Measurements from ENCODE around the gene ADAT3. TPM values are rescaled to one million over a fixed set of nuclear protein-coding genes. Genes with fewer than 3 reads are reported as not detected.
A peak's percentile ranks its signal among the peaks of the same experiment; 100 is the strongest.

Gene ADAT3
- total and polyA plus RNA-seq, 9 donors: 1.0 to 3.3 (median 2.2) TPM

GRCh38 chr19:1860821-1861598 is 44.2 kb upstream of the ADAT3 start:
- 28% methylated on average over 23 of the region's 28 CpGs for WGBS (ENCODE audit: insufficient coverage)

GRCh38 chr19:1861599-1862031 is 43.6 kb upstream of the ADAT3 start:
- no peaks in the 10 kb centered on the region for H3K27me3 ChIP-seq (ENCODE audit: control insufficient read depth, insufficient read depth, low read length)
- DNase-seq: peak; percentile 52
- peak overlapping the region; percentile 57 for H3K4me3 ChIP-seq (ENCODE audit: low read length)
- peaks cover 59% of the 10 kb centered on the region for H3K4me1 ChIP-seq (ENCODE audit: control insufficient read depth, insufficient read depth, low read length)
- H3K27ac ChIP-seq (ENCODE audit: low read length): peak overlapping the region; percentile 82
- no peaks in the 10 kb centered on the region for H3K36me3 ChIP-seq (ENCODE audit: control insufficient read depth, insufficient read depth, low read length)
- 11% methylated on average over 18 of the region's 23 CpGs for WGBS (ENCODE audit: insufficient coverage)
- no peaks in the 10 kb centered on the region for H3K9me3 ChIP-seq (replicated peaks; ENCODE audit: control insufficient read depth, low read depth, low read length)

More at GRCh38 chr19:1860821-1861598, 44.2 kb upstream of the ADAT3 start:
- Histone ChIP-seq H3K4me3 (ENCODE audit: low read length) (peak overlapping the region; percentile 57), H3K36me3 (ENCODE audit: control insufficient read depth, insufficient read depth, low read length) (no peaks in the 10 kb centered on the region), H3K27ac (ENCODE audit: low read length) (peak overlapping the region; percentile 82), H3K27me3 (ENCODE audit: control insufficient read depth, insufficient read depth, low read length) (no peaks in the 10 kb centered on the region), H3K9me3 (replicated peaks; ENCODE audit: control insufficient read depth, low read depth, low read length) (no peaks in the 10 kb centered on the region), H3K4me1 (ENCODE audit: control insufficient read depth, insufficient read depth, low read length) (peaks cover 65% of the 10 kb centered on the region)
- DNase-seq: no peak

- DNase-seq: peak; percentile 44
- H3K9me3 ChIP-seq (replicated peaks; ENCODE audit: control insufficient read depth, low read depth, low read length): no peaks in the 10 kb centered on the region
- peaks cover 57% of the 10 kb centered on the region for H3K4me1 ChIP-seq (ENCODE audit: control insufficient read depth, insufficient read depth, low read length)
- WGBS (ENCODE audit: insufficient coverage): 1% methylated on average over 21 of the region's 21 CpGs
- H3K27ac ChIP-seq (ENCODE audit: low read length): peak overlapping the region; percentile 82
- no peaks in the 10 kb centered on the region for H3K36me3 ChIP-seq (ENCODE audit: control insufficient read depth, insufficient read depth, low read length)
- H3K4me3 ChIP-seq (ENCODE audit: low read length): peak overlapping the region; percentile 57
- H3K27me3 ChIP-seq (ENCODE audit: control insufficient read depth, insufficient read depth, low read length): no peaks in the 10 kb centered on the region
Observed at GRCh38 chr19:1862068-1862423, 43.2 kb upstream of the ADAT3 start.

GRCh38 chr19:1862424-1863327 is 42.5 kb upstream of the ADAT3 start:
- H3K4me3 ChIP-seq (ENCODE audit: low read length): peak overlapping the region; percentile 57
- no peaks in the 10 kb centered on the region for H3K27me3 ChIP-seq (ENCODE audit: control insufficient read depth, insufficient read depth, low read length)
- peaks cover 51% of the 10 kb centered on the region for H3K4me1 ChIP-seq (ENCODE audit: control insufficient read depth, insufficient read depth, low read length)
- H3K27ac ChIP-seq (ENCODE audit: low read length): peak overlapping the region; percentile 82
- DNase-seq: peak; percentile 67
- no peaks in the 10 kb centered on the region for H3K36me3 ChIP-seq (ENCODE audit: control insufficient read depth, insufficient read depth, low read length)
- WGBS (ENCODE audit: insufficient coverage): under 1% methylated on average over 86 of the region's 109 CpGs
- no peaks in the 10 kb centered on the region for H3K9me3 ChIP-seq (replicated peaks; ENCODE audit: control insufficient read depth, low read depth, low read length)

- WGBS (ENCODE audit: insufficient coverage): under 1% methylated on average over 63 of the region's 63 CpGs
- Histone ChIP-seq H3K27ac (ENCODE audit: low read length) (peak within 1 kb of the TSS; percentile 97), H3K36me3 (ENCODE audit: control insufficient read depth, insufficient read depth, low read length) (no peaks in the 10 kb centered on the region), H3K27me3 (ENCODE audit: control insufficient read depth, insufficient read depth, low read length) (no peaks in the 10 kb centered on the region), H3K4me1 (ENCODE audit: control insufficient read depth, insufficient read depth, low read length) (peaks cover 45% of the 10 kb centered on the region), H3K9me3 (replicated peaks; ENCODE audit: control insufficient read depth, low read depth, low read length) (no peaks in the 10 kb centered on the region), H3K4me3 (ENCODE audit: low read length) (peak within 1 kb of the TSS; percentile 89)
- no peak for DNase-seq
Observed at GRCh38 chr19:1863328-1863637, 41.9 kb upstream of the ADAT3 start, which contains the start of gene KLF16. TSS of gene KLF16 (minus strand) at chr19:1863579. CDS start at chr19:1863497, 82 bp downstream.

- Histone ChIP-seq H3K36me3 (ENCODE audit: control insufficient read depth, insufficient read depth, low read length) (no peaks in the 10 kb centered on the region), H3K9me3 (replicated peaks; ENCODE audit: control insufficient read depth, low read depth, low read length) (no peaks in the 10 kb centered on the region), H3K4me1 (ENCODE audit: control insufficient read depth, insufficient read depth, low read length) (peaks cover 42% of the 10 kb centered on the region), H3K4me3 (ENCODE audit: low read length) (peak overlapping the region; percentile 89), H3K27ac (ENCODE audit: low read length) (peak overlapping the region; percentile 97), H3K27me3 (ENCODE audit: control insufficient read depth, insufficient read depth, low read length) (no peaks in the 10 kb centered on the region)
- DNase-seq: peak; percentile 97
- under 1% methylated on average over 83 of the region's 115 CpGs for WGBS (ENCODE audit: insufficient coverage)
Observed at GRCh38 chr19:1863638-1864479, 41.3 kb upstream of the ADAT3 start.

- Histone ChIP-seq H3K36me3 (ENCODE audit: control insufficient read depth, insufficient read depth, low read length) (no peaks in the 10 kb centered on the region), H3K4me1 (ENCODE audit: control insufficient read depth, insufficient read depth, low read length) (peaks cover 34% of the 10 kb centered on the region), H3K27ac (ENCODE audit: low read length) (peak overlapping the region; percentile 97), H3K9me3 (replicated peaks; ENCODE audit: control insufficient read depth, low read depth, low read length) (no peaks in the 10 kb centered on the region), H3K27me3 (ENCODE audit: control insufficient read depth, insufficient read depth, low read length) (no peaks in the 10 kb centered on the region), H3K4me3 (ENCODE audit: low read length) (peak overlapping the region; percentile 89)
- WGBS (ENCODE audit: insufficient coverage): under 1% methylated on average over 42 of the region's 52 CpGs
- peak; percentile 80 for DNase-seq
Observed at GRCh38 chr19:1864480-1865171, 40.6 kb upstream of the ADAT3 start.

GRCh38 chr19:1865172-1866010 is 39.8 kb upstream of the ADAT3 start:
- DNase-seq: peak; percentile 43
- WGBS (ENCODE audit: insufficient coverage): 81% methylated on average over 12 of the region's 17 CpGs
- no peaks in the 10 kb centered on the region for H3K27me3 ChIP-seq (ENCODE audit: control insufficient read depth, insufficient read depth, low read length)
- peaks cover 27% of the 10 kb centered on the region for H3K4me1 ChIP-seq (ENCODE audit: control insufficient read depth, insufficient read depth, low read length)
- H3K36me3 ChIP-seq (ENCODE audit: control insufficient read depth, insufficient read depth, low read length): no peaks in the 10 kb centered on the region
- H3K9me3 ChIP-seq (replicated peaks; ENCODE audit: control insufficient read depth, low read depth, low read length): no peaks in the 10 kb centered on the region
- H3K27ac ChIP-seq (ENCODE audit: low read length): peak overlapping the region; percentile 97
- H3K4me3 ChIP-seq (ENCODE audit: low read length): peak overlapping the region; percentile 89
